ENCODE data around the gene THOC2. TPM values are rescaled to one million over a fixed set of nuclear protein-coding genes. Genes with fewer than 3 reads are reported as not detected.

THOC2 gene
- total RNA-seq, 2 donors from 2014 or later = 48.0 to 76.2 TPM

GRCh38 chrX:123742440-123742839 is 9.6 kb upstream of the THOC2 start:
- no peak for DNase-seq (ENCODE audit: low spot score)
- intact Hi-C loops (cut with DNase I) = no loop called here
- no peaks in the 10 kb centered on the region for H3K9me3 ChIP-seq

GRCh38 chrX:123740536-123740935 is 7.7 kb upstream of the THOC2 start:
- Histone ChIP-seq H3K4me1 (replicated peaks) (no peaks in the 10 kb centered on the region), H3K27me3 (replicated peaks; ENCODE audit: insufficient read depth) (no peaks in the 10 kb centered on the region), H3K27ac (no peak overlapping the region), H3K4me3 (no peak overlapping the region), H3K9me3 (no peaks in the 10 kb centered on the region), H3K36me3 (no peaks in the 10 kb centered on the region)
- intact Hi-C loops (cut with DNase I) = no loop called here
- WGBS = 93% methylated on average over 3 of the region's 3 CpGs
- no peak for TF ChIP-seq CTCF (IDR thresholded peaks at IDR 0.05)
- TF ChIP-seq POLR2AphosphoS5 (IDR thresholded peaks at IDR 0.05) = no peak
- no peak for TF ChIP-seq POLR2A (IDR thresholded peaks at IDR 0.05)
- no peak for DNase-seq (ENCODE audit: low spot score)

More at GRCh38 chrX:123742440-123742839, 9.6 kb upstream of the THOC2 start:
- Histone ChIP-seq H3K4me1 (replicated peaks) (no peaks in the 10 kb centered on the region), H3K36me3 (no peaks in the 10 kb centered on the region), H3K4me3 (no peak overlapping the region), H3K27ac (no peak overlapping the region), H3K27me3 (replicated peaks; ENCODE audit: insufficient read depth) (no peaks in the 10 kb centered on the region)
- WGBS = 100% methylated on average over 1 of the region's 1 CpG
- TF ChIP-seq POLR2A (IDR thresholded peaks at IDR 0.05) (no peak), POLR2AphosphoS5 (IDR thresholded peaks at IDR 0.05) (no peak), CTCF (IDR thresholded peaks at IDR 0.05) (no peak)

- no peaks in the 10 kb centered on the region for H3K27me3 ChIP-seq (replicated peaks; ENCODE audit: insufficient read depth)
- no peaks in the 10 kb centered on the region for H3K4me1 ChIP-seq (replicated peaks)
- TF ChIP-seq POLR2A (IDR thresholded peaks at IDR 0.05) (no peak), CTCF (IDR thresholded peaks at IDR 0.05) (no peak), POLR2AphosphoS5 (IDR thresholded peaks at IDR 0.05) (no peak)
- no peak overlapping the region for H3K4me3 ChIP-seq
- WGBS = 64% methylated on average over 1 of the region's 1 CpG
- H3K27ac ChIP-seq = no peak overlapping the region
- H3K36me3 ChIP-seq = no peaks in the 10 kb centered on the region
- intact Hi-C loops (cut with DNase I) = no loop called here
- no peaks in the 10 kb centered on the region for H3K9me3 ChIP-seq
- no peak for DNase-seq (ENCODE audit: low spot score)
Measured at GRCh38 chrX:123740006-123740405, 7.2 kb upstream of the THOC2 start.

GRCh38 chrX:123739474-123739873 is 6.6 kb upstream of the THOC2 start:
- no peak overlapping the region for H3K27ac ChIP-seq
- no peaks in the 10 kb centered on the region for H3K9me3 ChIP-seq
- WGBS = 77% methylated on average over 3 of the region's 3 CpGs
- DNase-seq (ENCODE audit: low spot score) = no peak
- no peaks in the 10 kb centered on the region for H3K36me3 ChIP-seq
- intact Hi-C loops (cut with DNase I) = no loop called here
- TF ChIP-seq POLR2A (IDR thresholded peaks at IDR 0.05) (no peak), POLR2AphosphoS5 (IDR thresholded peaks at IDR 0.05) (no peak), CTCF (IDR thresholded peaks at IDR 0.05) (no peak)
- no peaks in the 10 kb centered on the region for H3K27me3 ChIP-seq (replicated peaks; ENCODE audit: insufficient read depth)
- no peaks in the 10 kb centered on the region for H3K4me1 ChIP-seq (replicated peaks)
- no peak overlapping the region for H3K4me3 ChIP-seq

- Histone ChIP-seq H3K27me3 (replicated peaks; ENCODE audit: insufficient read depth) (no peaks in the 10 kb centered on the region), H3K9me3 (no peaks in the 10 kb centered on the region), H3K4me3 (no peak overlapping the region), H3K36me3 (no peaks in the 10 kb centered on the region), H3K4me1 (replicated peaks) (no peaks in the 10 kb centered on the region), H3K27ac (no peak overlapping the region)
- 59% methylated on average over 10 of the region's 10 CpGs for WGBS
- DNase-seq (ENCODE audit: low spot score) = no peak
- TF ChIP-seq POLR2AphosphoS5 (IDR thresholded peaks at IDR 0.05) (no peak), CTCF (IDR thresholded peaks at IDR 0.05) (no peak), POLR2A (IDR thresholded peaks at IDR 0.05) (no peak)
- intact Hi-C loops (cut with DNase I) = no loop called here
Measured at GRCh38 chrX:123738378-123738940, 5.6 kb upstream of the THOC2 start.

Measured in prostate gland (tissue), 2 donors.